Right atrium auricular region (tissue), 2 donors: ENCODE measurements around the gene NRP1. TPM values are rescaled to one million over a fixed set of nuclear protein-coding genes. Genes with fewer than 3 reads are reported as not detected.
A peak's percentile ranks its signal among the peaks of the same experiment; 100 is the strongest.

ENCODE experiments used
- DNase-seq: peaks from one replicate; pipeline ENCODE4 v3.0.0-alpha.2; 2019; ENCODE audit warnings: low spot score
- H3K27ac ChIP-seq, 2 donors: fragments of 200-600 bp; sonication (generic); 1 replicate in 1 of 2; 2 replicates in 1 of 2; pipeline ENCODE4 v1.5.1; 2016 to 2019
- H3K27me3 ChIP-seq, 2 donors: fragments of 200-600 bp; sonication (generic); one replicate each; pipeline versions ENCODE4 v1.5.1 to v1.6.0; 2017 to 2019
- H3K36me3 ChIP-seq: fragments of 200-600 bp; sonication (generic); one replicate; pipeline ENCODE4 v1.5.1; 2016
- H3K4me1 ChIP-seq, 2 donors: fragments of 200-600 bp; sonication (generic); one replicate each; pipeline versions ENCODE4 v1.5.1 to v1.6.0; 2017 to 2019
- H3K4me3 ChIP-seq, 2 donors: fragments of 200-600 bp; sonication (generic); 1 replicate in 1 of 2; 2 replicates in 1 of 2; pipeline ENCODE4 v1.5.1; 2017 to 2019; ENCODE audit warnings: mild to moderate bottlenecking in 1 of 2, moderate library complexity in 1 of 2
- H3K9me3 ChIP-seq, 2 donors: fragments of 200-600 bp; sonication (generic); one replicate each; pipeline ENCODE4 v1.5.1; 2019
- total RNA-seq, 2 donors: library from RNA; depleted of rRNA; stranded (reverse); fragments of >200 nt; gene quantifications; one replicate each; pipeline ENCODE4 v1.1.0, GENCODE V29; 2016
- TF ChIP-seq, protein P1 (sequence below), 2 donors: fragments of 200-600 bp; sonication (generic); IDR thresholded peaks; one replicate each; pipeline ENCODE4 v1.5.1; 2019; ENCODE audit warnings: antibody characterized with exemption in 2 of 2

Gene NRP1
- total RNA-seq, 2 donors from 2014 or later = 54.6 to 83.1 TPM

DNA sequence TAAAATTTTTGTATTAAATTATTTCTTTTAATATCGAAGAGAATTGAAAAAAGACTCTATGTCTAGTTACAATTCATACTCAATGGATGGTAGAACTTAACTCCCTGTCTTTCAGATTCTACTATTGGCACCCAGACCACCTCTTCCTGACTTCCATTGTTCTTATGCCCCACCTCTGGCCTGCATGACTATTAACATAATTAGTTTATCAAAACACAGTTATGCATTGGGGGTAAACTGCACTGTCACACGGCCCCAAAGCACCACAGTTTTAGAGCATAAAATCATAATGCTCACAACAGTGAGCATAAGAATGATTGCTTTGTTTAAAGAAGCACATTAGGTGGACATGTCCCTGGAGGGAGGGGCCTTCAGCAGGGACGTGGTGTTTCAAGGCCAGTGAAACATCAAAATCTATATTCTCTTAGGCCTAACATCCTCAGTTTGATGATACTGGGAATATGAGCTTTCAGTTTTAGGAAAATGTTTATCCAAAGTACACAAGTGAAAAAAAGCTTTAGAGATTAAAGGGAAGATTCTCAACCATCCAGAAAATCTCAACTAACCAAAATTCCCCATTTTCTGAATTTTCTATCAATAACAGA is 79.8 kb downstream of the NRP1 start:
- peaks cover 59% of the 10 kb centered on the region for H3K36me3 ChIP-seq

DNA sequence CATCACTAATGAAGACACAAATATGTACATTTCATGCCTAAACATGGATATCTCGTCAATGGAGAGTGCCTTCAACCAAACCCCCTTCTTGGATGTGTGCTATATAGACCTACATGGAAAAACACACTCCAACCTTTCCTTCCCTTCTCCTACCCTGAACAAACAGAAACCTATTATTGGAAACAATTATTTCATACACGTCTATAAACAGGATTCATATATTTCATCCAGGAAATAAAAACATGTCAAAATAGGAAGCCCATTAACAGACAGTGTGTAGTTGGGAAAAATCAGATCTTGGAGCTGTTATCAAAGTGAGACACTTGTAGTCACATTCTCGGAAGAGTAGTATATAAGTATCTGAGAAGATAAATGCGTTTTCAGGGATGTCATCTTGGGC is 81.1 kb downstream of the NRP1 start:
- Histone ChIP-seq H3K36me3 (peaks cover 63% of the 10 kb centered on the region), H3K27me3 (no peaks in the 10 kb centered on the region), H3K4me3 (no peak overlapping the region), H3K4me1 (peaks cover 0 to 14% of the 10 kb centered on the region in 2 donors), H3K9me3 (no peaks in the 10 kb centered on the region), H3K27ac (no peak overlapping the region)
- DNase-seq = no peak
- TF ChIP-seq, protein P1, sequence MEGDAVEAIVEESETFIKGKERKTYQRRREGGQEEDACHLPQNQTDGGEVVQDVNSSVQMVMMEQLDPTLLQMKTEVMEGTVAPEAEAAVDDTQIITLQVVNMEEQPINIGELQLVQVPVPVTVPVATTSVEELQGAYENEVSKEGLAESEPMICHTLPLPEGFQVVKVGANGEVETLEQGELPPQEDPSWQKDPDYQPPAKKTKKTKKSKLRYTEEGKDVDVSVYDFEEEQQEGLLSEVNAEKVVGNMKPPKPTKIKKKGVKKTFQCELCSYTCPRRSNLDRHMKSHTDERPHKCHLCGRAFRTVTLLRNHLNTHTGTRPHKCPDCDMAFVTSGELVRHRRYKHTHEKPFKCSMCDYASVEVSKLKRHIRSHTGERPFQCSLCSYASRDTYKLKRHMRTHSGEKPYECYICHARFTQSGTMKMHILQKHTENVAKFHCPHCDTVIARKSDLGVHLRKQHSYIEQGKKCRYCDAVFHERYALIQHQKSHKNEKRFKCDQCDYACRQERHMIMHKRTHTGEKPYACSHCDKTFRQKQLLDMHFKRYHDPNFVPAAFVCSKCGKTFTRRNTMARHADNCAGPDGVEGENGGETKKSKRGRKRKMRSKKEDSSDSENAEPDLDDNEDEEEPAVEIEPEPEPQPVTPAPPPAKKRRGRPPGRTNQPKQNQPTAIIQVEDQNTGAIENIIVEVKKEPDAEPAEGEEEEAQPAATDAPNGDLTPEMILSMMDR (IDR thresholded peaks at IDR 0.05) = no peak

More for the DNA sequence above, 79.8 kb downstream of the NRP1 start:
- Histone ChIP-seq H3K9me3 (no peaks in the 10 kb centered on the region), H3K27ac (no peak overlapping the region), H3K4me3 (no peak overlapping the region), H3K4me1 (peaks cover 0 to 16% of the 10 kb centered on the region in 2 donors), H3K27me3 (no peaks in the 10 kb centered on the region)
- no peak for DNase-seq
- TF ChIP-seq, protein P1 (IDR thresholded peaks at IDR 0.05) = no peak

DNA sequence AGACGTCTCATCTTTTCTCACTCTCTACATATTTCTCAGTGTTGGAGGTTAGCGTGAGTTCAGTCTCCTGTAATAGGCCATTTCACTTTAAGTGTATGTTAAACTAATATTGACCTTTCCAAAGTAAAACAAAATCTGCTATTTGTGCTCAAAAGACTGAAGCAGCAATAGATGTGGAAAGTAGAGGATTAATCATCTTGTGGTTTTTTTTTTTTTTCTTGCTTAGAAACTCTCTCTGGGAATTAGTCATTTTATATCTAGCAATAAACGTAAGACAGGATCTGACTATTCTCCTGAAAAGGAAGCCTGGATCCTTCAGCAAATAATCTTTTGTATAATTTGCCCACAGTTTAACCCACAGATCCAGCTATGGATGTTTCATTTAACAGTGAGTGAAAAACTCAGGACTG is 81.7 kb downstream of the NRP1 start:
- TF ChIP-seq, protein P1 (IDR thresholded peaks at IDR 0.05) = no peak
- H3K27me3 ChIP-seq = no peaks in the 10 kb centered on the region
- H3K4me3 ChIP-seq = no peak overlapping the region
- peaks cover 68% of the 10 kb centered on the region for H3K36me3 ChIP-seq
- H3K27ac ChIP-seq = no peak overlapping the region
- no peak for DNase-seq
- peaks cover 0 to 20% of the 10 kb centered on the region in 2 donors for H3K4me1 ChIP-seq
- H3K9me3 ChIP-seq = no peaks in the 10 kb centered on the region

DNA sequence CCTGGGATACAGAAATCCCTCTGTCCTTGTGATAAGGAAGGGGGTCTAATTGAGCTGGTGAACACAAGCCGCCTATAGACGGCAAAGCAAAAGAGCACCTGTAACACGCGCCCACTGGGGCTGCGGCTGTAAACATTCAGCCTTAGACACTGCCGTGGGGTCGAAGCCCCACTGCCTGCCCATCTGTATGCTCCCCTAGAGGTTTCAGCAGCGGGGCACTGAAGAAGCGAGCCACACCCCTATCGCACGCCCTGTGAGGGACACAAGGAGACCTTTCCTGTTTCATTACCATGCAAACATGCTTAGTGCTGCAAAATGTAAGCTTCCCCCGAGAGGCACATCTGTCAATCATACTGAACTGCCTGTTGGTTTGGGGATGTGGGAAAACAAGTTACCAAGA is 82.1 kb downstream of the NRP1 start:
- TF ChIP-seq, protein P1 (IDR thresholded peaks at IDR 0.05) = no peak
- Histone ChIP-seq H3K4me1 (peaks cover 0 to 24% of the 10 kb centered on the region in 2 donors), H3K27me3 (no peaks in the 10 kb centered on the region), H3K27ac (no peak overlapping the region), H3K4me3 (no peak overlapping the region), H3K9me3 (no peaks in the 10 kb centered on the region), H3K36me3 (peaks cover 69% of the 10 kb centered on the region)
- DNase-seq = no peak

DNA sequence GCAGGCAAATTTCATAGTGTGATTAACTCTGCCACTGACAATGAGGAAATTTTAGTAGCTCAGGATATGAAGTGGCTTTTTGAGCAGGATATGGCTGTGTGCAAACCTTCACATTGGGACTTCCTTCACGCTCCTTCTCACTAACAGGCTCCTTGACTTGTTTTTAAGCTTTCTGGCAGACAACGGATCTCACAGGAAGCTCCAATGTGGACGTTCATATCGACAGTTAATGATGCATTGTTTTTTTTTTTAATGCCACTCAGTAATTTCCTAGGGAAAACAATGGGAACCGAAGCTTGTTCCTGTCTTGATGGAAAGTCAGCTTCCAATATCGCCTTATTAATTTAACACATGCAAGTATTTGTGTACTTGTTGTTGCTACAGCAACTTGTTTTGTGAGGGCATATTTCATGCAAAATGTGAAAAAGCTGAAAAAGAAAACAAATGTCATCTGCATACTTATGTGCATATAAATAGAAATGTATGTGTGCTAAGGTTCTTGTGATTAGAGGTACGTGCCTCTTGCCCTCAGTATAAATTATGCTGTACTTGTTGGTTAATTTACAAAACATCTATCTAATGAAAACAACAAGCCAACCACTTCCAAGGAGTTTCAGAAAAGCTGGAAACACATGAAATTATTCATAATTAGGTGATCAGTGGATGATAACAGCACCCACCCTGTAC is 84.7 kb downstream of the NRP1 start:
- Histone ChIP-seq H3K27ac (peak overlapping the region; percentile 48 to 70), H3K36me3 (peaks cover 60% of the 10 kb centered on the region), H3K9me3 (no peaks in the 10 kb centered on the region)

More for the DNA sequence above, 84.7 kb downstream of the NRP1 start:
- H3K4me3 ChIP-seq = no peak overlapping the region
- H3K4me1 ChIP-seq = peaks cover 0 to 31% of the 10 kb centered on the region in 2 donors
- H3K27me3 ChIP-seq = no peaks in the 10 kb centered on the region
- no peak for DNase-seq
- TF ChIP-seq, protein P1 (IDR thresholded peaks at IDR 0.05) = no peak
